Hematopoietic multipotent progenitor cell treated with erythropoietin and hydrocortisone succinate and interleukin-3 and kit ligand, for 4 days (in vitro differentiated cells): Measurements from ENCODE around the gene ACACA.
A peak's percentile ranks its signal among the peaks of the same experiment; 100 is the strongest.
"Not testable (repeated sequence)": the region's sequence is repeated elsewhere in the genome, so short reads cannot be mapped to it uniquely, and the experiment has no call there.

Experiments
- DNase-seq: peaks from one replicate; pipeline ENCODE4 v3.0.0-alpha.2; 2015

The ACACA gene

GRCh38 chr17:37392024-37392590, 14.5 kb downstream of the ACACA start:
- DNase-seq = no peak

- DNase-seq = peak; percentile 41
Observed at GRCh38 chr17:37391146-37391545, 15.5 kb downstream of the ACACA start.

GRCh38 chr17:37389160-37389559, 17.5 kb downstream of the ACACA start:
- no peak for DNase-seq

- no peak for DNase-seq
Observed at GRCh38 chr17:37388266-37388665, 18.4 kb downstream of the ACACA start.

- no peak for DNase-seq
Observed at GRCh38 chr17:37386462-37386861, 20.2 kb downstream of the ACACA start.

GRCh38 chr17:37385474-37385990, 21.1 kb downstream of the ACACA start:
- no peak for DNase-seq

GRCh38 chr17:37384560-37385149, 22.0 kb downstream of the ACACA start:
- DNase-seq = no peak

- no peak for DNase-seq
Observed at GRCh38 chr17:37382056-37382455, 24.6 kb downstream of the ACACA start.

- no peak for DNase-seq
Observed at GRCh38 chr17:37375706-37376105, 30.9 kb downstream of the ACACA start, which contains the start of gene C17orf78. Gene C17orf78 (plus strand): TSS chr17:37375985. CDS start chr17:37376093, 108 bp downstream.

GRCh38 chr17:37373530-37374159, 33.0 kb downstream of the ACACA start:
- peak; percentile 94 for DNase-seq

GRCh38 chr17:37368577-37368976, 38.1 kb downstream of the ACACA start:
- DNase-seq = peak; percentile 50

- DNase-seq = no peak
Observed at GRCh38 chr17:37365589-37365988, 41.0 kb downstream of the ACACA start.

GRCh38 chr17:37361543-37361942, 45.1 kb downstream of the ACACA start:
- no peak for DNase-seq

GRCh38 chr17:37360632-37361031, 46.0 kb downstream of the ACACA start:
- no peak for DNase-seq

- DNase-seq = no peak
Observed at GRCh38 chr17:37359682-37360188, 46.9 kb downstream of the ACACA start.

GRCh38 chr17:37358830-37359681, 47.6 kb downstream of the ACACA start:
- peak; percentile 99 for DNase-seq

- DNase-seq = peak; percentile 80
Observed at GRCh38 chr17:37358098-37358829, 48.4 kb downstream of the ACACA start.

GRCh38 chr17:37356796-37357569, 49.7 kb downstream of the ACACA start:
- DNase-seq = not testable (repeated sequence)

- not testable (repeated sequence) for DNase-seq
Observed at GRCh38 chr17:37346863-37347402, 59.7 kb downstream of the ACACA start.

GRCh38 chr17:37344519-37344918, 62.1 kb downstream of the ACACA start:
- DNase-seq = no peak

- no peak for DNase-seq
Observed at GRCh38 chr17:37342589-37342988, 64.0 kb downstream of the ACACA start.
